ENCODE data around the gene RFX8. TPM values are rescaled to one million over a fixed set of nuclear protein-coding genes. Genes with fewer than 3 reads are reported as not detected.
A peak's percentile ranks its signal among the peaks of the same experiment; 100 is the strongest.

The RFX8 gene
- total and polyA plus RNA-seq, 2 of the 8 experiments (the other 6 are each of a cell fraction or from before 2014, with no cell fraction given), result 0.60 to 0.97 TPM

DNA sequence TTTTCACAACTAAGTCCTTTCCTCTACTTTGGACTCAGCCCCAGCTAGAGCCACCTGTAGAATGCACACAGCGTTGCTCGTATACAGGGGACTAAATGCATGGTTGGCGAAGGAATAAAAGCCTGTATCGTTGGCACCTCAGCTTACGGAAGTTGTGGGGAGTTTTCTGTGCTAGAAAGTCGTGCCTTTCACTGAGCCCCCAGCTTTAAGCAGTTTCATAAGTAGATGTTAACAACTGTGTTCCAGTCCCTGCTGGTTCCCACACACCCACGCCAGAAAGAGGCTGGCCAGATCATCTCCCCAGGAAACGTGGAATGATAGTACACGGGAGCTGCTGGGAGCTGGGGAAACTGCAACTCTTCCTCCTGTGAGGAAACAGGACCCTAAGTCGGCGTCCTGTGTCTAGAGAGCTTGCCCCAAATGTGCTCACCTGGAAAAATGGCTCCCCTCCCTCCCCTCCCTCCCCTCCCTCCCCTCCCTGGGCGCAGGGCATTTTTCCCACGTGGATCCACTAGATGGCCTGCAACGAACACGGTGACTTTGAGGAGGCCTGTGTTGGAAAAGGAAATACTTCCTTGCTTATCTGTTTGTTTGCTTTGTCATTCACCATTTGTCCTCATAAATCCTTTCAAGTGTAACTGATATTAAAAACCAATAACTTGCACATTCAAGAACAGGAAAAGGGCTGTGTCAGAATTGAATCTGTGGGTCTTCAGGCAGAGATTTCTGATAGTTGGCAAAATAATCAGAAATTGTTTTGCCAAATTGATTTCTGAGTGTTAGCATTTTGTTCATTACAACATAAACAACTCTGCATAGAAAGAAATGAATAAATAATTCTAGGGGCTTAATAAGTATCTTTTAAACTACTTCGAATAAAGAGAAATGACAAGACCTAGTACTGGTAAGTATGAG, 43.9 kb upstream of the RFX8 start (continued):
- TF ChIP-seq POLR2AphosphoS5 (IDR thresholded peaks at IDR 0.05; ENCODE audit: low read depth, low read length) (no peak), GABPA (IDR thresholded peaks at IDR 0.05; ENCODE audit: borderline replicate concordance, insufficient read depth, low read length) (no peak), RFX5 (IDR thresholded peaks at IDR 0.05; ENCODE audit: borderline replicate concordance, low read depth, low read length) (no peak), JUN (IDR thresholded peaks at IDR 0.05; ENCODE audit: low read depth, low read length) (no peak), BRCA1 (IDR thresholded peaks at IDR 0.05; ENCODE audit: low read depth, low read length) (no peak), HDAC2 (IDR thresholded peaks at IDR 0.05; ENCODE audit: borderline replicate concordance in 1 of 2, low read depth in 2 of 2, low read length in 2 of 2) (0 out of 4 replicates have a peak, but pooled peaks of 1 of the 2 experiments have one; percentile 38), RNF2 (IDR thresholded peaks at IDR 0.05; ENCODE audit: borderline replicate concordance, low read depth, low read length, missing control alignments, poor library complexity, severe bottlenecking) (no peak), CHD1 (IDR thresholded peaks at IDR 0.05; ENCODE audit: low read depth, low read length) (no peak), SIN3A (conservative IDR thresholded peaks at IDR 0.05 in 1 of 2, IDR thresholded peaks at IDR 0.05 in 1 of 2; ENCODE audit: low read depth in 1 of 2, low read length in 2 of 2) (no peak), TCF12 (IDR thresholded peaks at IDR 0.05; ENCODE audit: low read depth, low read length) (no peak), SUZ12 (IDR thresholded peaks at IDR 0.05; ENCODE audit: low read length) (no peak), HDAC6 (IDR thresholded peaks at IDR 0.05; ENCODE audit: low read depth, low read length) (no peak), CEBPB (IDR thresholded peaks at IDR 0.05; ENCODE audit: low read depth, low read length) (no peak), BCL11A (IDR thresholded peaks at IDR 0.05; ENCODE audit: low read depth in 2 of 2, low read length in 2 of 2) (no peak), JUND (IDR thresholded peaks at IDR 0.05; ENCODE audit: low read length) (no peak), EZH2 (IDR thresholded peaks at IDR 0.05; ENCODE audit: low read depth, low read length, severe bottlenecking) (no peak), SIRT6 (IDR thresholded peaks at IDR 0.05; ENCODE audit: low read length) (no peak)
- TF ChIP-seq, protein P1, sequence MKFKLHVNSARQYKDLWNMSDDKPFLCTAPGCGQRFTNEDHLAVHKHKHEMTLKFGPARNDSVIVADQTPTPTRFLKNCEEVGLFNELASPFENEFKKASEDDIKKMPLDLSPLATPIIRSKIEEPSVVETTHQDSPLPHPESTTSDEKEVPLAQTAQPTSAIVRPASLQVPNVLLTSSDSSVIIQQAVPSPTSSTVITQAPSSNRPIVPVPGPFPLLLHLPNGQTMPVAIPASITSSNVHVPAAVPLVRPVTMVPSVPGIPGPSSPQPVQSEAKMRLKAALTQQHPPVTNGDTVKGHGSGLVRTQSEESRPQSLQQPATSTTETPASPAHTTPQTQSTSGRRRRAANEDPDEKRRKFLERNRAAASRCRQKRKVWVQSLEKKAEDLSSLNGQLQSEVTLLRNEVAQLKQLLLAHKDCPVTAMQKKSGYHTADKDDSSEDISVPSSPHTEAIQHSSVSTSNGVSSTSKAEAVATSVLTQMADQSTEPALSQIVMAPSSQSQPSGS (IDR thresholded peaks at IDR 0.05; ENCODE audit: low read length), result no peak
- TF ChIP-seq, protein P2, sequence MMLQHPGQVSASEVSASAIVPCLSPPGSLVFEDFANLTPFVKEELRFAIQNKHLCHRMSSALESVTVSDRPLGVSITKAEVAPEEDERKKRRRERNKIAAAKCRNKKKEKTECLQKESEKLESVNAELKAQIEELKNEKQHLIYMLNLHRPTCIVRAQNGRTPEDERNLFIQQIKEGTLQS (IDR thresholded peaks at IDR 0.05; ENCODE audit: insufficient read depth, low read depth, low read length), result no peak
- TF ChIP-seq, protein P3, sequence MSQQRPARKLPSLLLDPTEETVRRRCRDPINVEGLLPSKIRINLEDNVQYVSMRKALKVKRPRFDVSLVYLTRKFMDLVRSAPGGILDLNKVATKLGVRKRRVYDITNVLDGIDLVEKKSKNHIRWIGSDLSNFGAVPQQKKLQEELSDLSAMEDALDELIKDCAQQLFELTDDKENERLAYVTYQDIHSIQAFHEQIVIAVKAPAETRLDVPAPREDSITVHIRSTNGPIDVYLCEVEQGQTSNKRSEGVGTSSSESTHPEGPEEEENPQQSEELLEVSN (IDR thresholded peaks at IDR 0.05), result no peak

Data from H1 (cell line).